Activated T-cell treated with anti-CD3 and anti-CD28 coated beads for 1 hour (primary cell): ENCODE measurements around the gene ZNF799.
"Not testable (repeated sequence)": the region's sequence is repeated elsewhere in the genome, so short reads cannot be mapped to it uniquely, and the experiment has no call there.

Source experiments
- DNase-seq: peaks from one replicate; pipeline ENCODE4 v3.0.0-alpha.2; 2020; ENCODE audit warnings: low read depth

Gene ZNF799

DNA sequence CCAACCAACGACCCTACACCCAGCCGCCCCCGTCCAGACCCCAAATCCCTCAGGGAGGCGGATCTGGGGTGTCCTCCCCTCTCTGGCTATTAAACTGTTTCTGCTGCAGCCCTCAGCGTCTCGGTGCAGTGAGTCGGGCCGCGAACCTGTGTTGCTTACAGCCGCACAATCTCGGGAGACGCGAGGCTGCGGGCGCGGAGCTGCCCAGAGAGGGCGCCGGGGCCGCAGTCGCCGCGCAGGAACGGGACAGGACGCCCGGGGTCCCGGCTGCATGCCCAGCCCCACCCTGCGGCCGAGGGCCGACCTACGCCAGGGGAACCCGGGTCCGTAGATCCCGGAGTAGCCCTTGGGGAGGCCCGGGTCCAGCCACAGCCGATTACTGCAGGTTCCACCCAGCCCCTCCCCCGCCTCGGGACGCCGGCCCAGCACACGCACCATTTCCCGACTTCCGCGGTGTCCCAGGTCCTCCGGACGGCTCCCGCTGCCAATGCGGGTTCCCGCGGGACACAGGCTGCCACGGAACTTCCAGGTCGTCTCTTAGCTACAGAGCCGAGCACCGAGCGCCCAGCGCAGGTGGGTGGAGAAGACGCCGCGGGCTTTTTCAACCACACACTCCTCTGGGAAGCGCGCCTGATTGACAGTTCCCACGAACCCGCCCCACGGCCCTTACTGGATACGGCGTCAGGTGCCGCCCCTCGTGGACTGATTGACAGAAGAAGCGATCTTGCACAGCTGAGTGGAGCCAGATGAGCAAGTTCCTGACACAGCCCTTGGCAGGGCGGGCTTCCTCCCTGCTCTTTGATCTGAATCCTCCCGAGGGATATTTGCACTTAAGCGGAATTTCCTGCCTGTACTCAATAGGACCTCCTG is at the start of gene ZNF799:
Gene ZNF799, minus strand, starts transcription at position 639 of the 870 bp plus-strand sequence. Its CDS starts 201 bp downstream, at position 438.
- peak; percentile 74 for DNase-seq

DNA sequence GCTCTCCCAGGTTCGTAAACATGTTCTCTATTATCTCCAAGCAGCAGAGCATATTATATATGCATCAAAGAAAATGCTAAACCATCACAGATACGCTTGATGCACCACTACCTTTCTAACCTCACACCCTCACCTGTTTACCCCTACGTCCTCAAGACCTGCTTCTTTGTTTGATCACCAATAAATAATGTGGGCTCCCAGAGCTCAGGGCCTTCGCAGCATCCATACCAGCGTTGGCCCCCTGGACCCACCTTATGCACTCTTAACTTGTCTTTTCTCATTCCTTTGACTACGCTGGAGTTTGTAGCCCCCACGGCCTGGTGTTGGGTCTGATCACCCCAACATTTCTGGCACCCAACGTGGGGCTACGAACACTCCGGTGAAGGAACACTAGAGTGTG is 49.8 kb upstream of the ZNF799 start:
- no peak for DNase-seq

GRCh38 chr19:12448808-12449207 is 47.7 kb upstream of the ZNF799 start:
- DNase-seq: no peak

GRCh38 chr19:12440541-12441316 is 39.7 kb upstream of the ZNF799 start, which contains the start of gene ZNF443:
TSS of gene ZNF443 (minus strand) at chr19:12441021. CDS start at chr19:12440914, 107 bp downstream.
- DNase-seq: peak; percentile 98

DNA sequence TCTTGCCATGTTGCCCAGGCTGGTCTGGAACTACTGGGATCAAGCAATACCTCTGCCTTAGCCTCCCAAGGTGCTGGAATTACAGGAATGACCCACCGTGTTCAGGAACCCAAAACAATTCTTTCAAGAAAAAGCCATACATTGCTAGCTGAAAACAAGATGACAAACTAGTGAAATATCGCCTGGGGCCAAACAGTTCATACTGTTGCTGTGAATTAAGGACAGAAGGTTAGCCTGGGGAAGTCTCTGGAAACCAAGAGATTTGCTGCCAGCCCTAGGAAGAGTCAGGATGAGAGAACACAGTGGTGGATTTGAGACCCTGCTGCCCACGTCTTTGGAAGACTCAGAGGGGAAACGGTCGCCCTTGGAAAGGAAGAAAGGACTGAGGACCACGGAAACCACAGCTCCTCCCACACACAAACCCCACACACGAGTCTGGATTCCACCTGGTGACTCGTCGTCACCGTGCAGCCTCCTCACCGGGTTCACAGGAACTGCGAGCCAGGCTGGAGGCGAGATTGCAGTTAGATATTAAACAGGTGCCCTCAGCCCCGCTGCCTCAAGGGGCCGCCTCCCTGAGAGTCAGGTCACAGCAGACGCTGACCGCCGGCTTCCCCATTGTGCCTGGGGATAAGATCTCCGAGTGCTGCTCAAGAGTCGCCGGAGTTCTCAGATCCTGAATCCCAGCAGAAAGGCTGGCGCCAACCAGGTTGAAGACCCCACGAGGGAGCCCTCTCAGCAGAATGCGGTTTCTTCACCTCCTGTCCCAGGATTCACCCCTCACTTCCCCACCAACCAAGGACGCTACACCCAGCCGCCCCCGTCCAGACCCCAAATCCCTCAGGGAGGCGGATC is 38.8 kb upstream of the ZNF799 start:
- DNase-seq: peak; percentile 4

GRCh38 chr19:12430726-12431299 is 29.7 kb upstream of the ZNF799 start:
- not testable (repeated sequence) for DNase-seq

DNA sequence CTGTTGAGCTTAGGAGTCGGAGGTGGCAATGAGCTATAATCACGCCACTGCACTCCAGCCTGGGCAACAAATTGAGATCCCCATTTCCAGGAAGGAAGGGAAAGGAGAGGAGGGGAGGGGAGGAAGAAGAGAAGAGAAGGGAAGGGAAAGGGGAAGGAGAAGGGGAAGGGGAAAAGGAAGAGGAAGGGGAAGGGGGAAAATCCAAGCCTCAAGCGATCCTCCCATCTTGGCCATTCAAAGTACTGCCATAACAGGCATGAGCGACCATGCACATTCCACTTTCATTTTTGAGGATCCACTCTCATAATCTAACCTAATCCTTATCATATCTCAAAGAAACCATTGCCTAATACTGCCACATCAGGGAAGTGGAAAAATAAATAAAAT is 24.8 kb upstream of the ZNF799 start:
- no peak for DNase-seq

DNA sequence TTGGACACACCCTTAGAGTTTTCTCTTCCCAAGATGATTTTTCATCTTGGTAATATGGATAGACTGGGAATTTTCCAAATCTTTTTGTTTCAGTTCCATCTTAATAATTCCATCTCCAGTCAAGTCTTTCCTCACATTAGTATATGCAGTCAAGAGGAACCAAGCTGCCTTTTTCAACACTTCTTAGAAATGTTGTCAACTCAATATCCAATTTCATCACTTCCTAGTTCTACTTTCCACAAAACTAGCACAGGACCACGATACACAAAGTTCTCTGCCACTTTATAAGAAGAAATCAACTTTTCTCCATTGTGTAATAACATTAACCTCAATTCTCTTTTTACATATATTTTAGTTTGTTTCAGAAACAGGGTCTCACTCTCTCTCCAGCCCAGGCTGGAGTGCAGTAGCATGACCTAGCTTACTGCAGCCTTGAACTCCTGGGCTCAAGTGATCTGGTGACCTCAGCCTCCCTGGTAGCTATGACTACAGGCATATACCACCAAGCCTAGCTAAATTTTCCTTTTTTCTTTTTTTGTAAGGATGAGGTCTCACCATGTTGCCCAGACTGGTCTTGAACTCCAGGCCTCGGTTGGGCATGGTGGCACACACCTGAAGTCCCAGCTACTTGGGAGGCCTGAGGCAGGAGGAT is 24.3 kb upstream of the ZNF799 start:
- DNase-seq: no peak

GRCh38 chr19:12417273-12417672 is 16.2 kb upstream of the ZNF799 start:
- DNase-seq: not testable (repeated sequence)

DNA sequence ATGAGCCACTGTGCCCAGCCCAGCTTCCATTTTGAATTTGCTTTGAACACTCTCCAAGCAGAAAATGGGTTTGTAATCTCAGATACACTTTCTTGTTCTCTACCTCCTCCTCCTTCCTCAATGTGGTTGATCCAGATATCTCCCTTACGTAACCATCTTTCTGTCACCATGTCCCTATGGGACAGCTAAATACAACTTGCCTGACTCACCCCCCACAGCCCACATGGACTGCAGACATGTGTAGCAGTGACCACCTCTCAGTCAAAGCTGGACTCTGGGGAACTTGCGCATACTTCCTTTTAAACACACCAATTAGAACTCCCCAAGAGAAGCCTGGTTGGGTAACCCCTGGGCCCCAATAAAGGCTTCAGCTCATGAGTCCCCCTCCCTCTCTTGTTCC is 10.8 kb upstream of the ZNF799 start:
- no peak for DNase-seq

GRCh38 chr19:12399901-12400632 is 1.0 kb downstream of the ZNF799 start:
- not testable (repeated sequence) for DNase-seq

GRCh38 chr19:12391148-12391547 is 9.9 kb downstream of the ZNF799 start:
- DNase-seq: not testable (repeated sequence)

GRCh38 chr19:12386365-12386764 is 14.7 kb downstream of the ZNF799 start:
- not testable (repeated sequence) for DNase-seq

GRCh38 chr19:12380444-12380737 is 20.7 kb downstream of the ZNF799 start:
- DNase-seq: no peak

DNA sequence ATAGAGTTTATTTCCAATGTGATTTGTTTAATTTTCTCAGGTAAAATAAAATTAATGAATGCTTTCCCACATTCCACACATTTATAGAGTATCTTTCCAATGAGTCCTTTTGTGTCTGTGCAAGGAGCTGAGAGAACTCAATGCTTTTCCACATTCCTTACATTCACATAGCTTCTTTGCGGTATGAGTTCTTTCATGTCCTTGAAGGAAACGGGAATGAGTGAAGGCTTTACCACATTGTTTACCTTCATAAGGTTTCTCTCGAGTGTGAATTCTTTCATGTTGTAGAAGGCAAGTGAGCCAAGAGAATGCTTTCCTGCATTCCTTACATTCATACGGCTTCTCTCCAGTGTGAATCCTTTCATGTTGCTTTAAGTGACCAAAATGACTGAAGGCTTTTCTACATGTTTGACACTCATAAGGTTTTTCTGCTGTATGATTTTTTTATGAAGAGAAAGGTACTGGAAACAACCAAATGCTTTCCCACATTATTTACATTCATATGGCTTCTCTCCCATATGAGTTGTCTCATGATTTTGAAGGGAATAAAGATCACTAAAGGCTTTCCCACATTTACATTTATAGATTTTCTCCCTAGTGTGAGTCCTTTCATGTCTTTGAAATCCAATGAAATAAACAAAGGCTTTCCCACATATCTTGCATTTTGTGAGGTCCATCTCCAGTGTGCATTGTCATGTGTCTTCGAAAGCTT is 21.2 kb downstream of the ZNF799 start:
- no peak for DNase-seq

GRCh38 chr19:12374026-12374425 is 27.0 kb downstream of the ZNF799 start:
- DNase-seq: no peak

DNA sequence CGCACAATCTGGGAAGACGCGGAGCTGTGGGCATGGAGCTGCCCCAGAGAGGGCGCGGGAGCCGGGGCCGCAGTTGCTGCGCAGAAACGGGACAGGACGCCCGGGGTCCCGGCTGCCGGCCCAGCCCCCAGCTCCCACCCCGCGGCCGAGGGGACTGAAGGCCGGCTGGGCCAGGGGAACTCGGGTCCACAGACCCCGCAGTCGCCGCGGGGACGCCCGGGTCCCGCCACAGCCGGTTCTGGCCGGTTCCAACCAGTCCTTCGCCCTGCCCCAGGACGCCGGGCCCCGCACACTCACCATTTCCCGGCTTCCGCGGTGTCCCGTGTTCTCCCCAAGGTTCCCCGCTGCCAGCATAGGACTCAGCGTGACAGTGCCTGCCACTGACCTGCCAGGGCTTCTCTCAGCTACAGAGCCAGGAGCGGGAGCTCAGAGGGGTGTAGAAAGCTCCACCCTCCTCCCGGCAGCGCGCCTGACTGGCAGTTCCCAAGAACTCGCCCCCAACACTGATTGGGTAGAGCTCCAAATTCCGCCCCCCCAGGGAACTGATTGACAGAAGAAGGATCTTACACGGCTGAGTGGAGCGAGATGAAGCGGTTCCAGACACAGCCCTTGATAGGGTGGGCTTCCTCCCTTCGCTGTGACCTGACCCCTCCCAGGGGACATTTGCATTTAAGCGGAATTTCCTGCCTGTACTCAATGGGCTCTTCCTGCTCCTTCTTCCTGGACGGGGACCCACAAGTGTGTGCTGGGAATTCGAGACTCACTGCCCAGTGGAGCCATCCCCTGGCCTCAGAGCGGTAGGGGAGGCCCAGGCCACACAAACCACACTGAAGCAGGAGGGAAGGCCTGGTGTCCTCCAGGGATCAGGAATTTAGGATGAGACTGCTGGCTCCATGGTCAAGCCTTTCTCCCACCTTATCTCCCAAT is 35.6 kb downstream of the ZNF799 start, which contains the start of gene ZNF442:
Gene ZNF442, minus strand, starts transcription at position 448 of the 927 bp plus-strand sequence. CDS start 2,052 bp downstream, outside the sequence.
- DNase-seq: peak; percentile 73

DNA sequence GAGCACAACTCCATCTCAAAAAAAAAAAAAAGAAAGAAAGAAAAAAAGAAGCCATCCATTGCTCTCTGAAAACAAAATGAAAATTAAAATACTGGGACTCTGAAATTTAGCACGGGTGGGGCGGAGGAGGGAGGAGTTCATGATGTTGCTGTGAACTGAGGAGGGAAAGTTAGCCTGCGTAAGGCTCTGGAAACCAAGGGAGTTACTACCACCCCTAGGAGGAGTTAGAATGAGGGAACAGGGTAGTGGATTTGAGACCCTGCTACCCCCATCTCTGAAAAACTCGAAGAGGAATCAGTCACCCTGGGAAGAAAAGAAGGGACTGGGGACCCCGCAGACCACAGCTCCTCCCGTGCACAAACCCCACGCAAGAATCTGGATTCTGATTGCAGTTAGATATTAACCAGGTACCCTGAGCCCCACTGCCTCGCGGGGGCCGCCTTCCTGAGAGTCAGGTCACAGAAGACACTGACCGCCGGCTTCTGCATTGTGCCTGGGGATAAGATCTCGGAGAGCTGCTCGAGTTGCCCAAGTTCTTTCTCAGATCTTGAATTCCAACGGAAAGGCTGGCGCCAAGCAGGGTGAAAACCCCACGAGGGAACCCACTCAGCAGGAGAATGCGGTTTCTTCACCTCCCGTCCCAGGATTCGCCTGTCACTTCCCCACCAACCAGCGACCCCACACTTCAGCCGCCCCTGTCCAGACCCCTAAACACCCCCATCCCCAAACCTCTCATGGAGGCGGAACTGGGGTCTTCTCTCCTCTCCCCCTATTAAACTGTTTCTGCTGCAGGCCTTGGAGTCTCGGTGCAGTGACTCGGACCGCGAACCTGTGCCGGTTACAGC is 36.5 kb downstream of the ZNF799 start:
- peak; percentile 0 for DNase-seq
